GM19023 (cell line): Measurements from ENCODE around the gene CDH1.

Experiments used
- ATAC-seq: cut with Tn5 transposase; IDR thresholded peaks from one replicate; pipeline ENCODE4 v1.9.1; 2021; ENCODE audit warnings: mild to moderate bottlenecking, moderate library complexity; ENCODE audit not compliant: unreplicated experiment

CDH1 gene

DNA sequence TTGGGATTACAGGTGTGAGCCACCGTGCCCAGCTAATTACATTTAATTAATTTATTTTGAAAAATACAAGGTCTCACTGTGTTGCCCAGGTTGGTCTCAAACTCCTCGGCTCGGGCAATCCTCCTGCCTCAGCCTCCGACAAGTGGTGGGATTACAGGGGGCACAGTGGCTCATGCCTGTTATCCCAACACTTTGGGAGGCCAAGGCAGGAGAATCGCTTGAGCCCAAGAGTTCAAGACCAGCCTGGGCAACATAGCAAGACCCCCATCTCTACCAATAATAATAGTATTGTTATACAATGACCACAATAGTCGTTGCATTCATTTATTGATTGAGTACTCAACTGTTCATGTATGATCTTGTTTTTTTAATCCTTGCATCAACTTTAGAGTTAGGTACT is 22.0 kb downstream of the CDH1 start:
- ATAC-seq: no peak

DNA sequence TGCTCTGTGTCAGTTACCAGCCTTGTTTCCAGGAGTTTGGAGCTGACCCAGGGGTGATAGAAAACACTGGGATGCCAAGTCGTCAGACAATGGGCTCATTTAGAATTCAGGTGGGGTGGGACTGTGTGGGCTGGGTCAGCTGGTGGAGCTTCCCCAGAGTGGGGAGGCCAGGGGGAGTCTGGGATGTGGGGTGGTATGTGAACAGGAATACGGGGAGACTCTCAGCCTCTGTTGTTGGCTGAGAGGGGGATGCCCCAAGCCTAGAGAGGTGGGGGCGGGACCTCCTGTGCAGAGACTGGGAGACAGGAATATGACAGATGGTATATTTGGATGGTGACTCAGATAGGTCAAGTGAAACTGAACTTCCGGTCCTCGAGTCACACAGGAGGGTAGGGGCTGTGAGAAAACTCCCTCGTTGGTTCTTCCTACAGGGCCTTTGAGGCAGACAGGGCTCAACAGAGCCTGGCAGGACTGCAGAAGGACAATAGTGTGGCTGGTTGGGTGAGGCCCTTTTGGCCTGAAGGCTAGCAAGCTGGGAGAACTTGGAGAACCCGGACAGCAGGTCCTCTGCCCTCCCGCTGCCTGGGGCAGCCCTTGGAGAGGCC is 23.7 kb downstream of the CDH1 start:
- peak; percentile 49 for ATAC-seq

DNA sequence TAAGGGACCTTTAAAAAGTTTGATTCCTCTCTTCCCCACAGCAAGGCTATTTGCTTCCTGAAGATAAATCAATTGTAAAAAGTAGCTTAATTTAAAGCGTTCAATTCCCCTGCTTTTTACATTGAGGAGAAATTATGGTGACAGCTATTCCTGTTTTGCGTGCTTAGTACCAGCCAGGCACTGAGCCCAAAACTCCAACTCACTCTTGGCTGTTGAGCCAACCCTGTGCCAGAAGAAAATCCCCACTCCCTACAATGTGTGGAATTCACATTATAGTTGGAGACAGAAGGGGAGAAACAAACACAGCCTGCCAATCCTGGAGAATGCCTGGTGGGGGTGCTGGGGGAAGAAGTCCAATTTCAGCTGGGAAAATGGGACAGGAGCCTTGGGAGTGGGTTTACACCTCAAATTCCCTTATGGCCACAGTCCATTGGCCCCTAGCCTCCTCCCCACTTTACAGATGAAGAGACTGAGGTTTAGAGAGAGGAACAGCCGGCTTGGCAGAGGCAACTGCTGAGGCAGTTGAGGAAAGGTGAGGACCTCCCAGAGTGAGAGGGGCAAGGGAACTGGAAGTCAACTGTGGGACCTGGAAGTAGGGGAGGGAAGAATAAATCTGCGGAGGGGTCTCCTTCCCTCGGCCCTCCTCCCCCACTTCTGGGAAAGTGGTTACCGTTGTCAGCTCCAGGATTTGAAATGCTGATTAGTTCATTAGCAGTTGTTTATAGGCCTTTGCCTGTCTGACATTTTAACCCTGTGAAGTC is 26.1 kb downstream of the CDH1 start:
- ATAC-seq: no peak

DNA sequence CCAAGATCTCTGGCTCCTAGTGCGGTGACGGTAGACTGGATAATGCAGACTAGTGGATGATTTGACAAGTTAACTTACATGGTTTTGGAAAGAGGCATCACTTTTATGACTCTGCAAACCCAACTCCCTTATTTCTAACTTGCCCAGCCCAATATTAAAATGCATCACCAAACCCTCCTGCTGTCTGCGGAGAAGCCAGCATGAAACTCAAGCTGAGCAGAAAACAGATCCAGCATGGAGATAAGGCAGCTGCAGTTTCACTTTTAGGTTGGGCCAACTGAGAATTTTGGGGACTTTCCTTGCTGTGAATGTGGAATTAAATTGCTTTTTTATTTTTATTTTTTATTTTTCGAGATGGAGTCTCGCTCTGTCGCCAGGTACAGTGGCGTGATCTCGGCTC is 27.8 kb downstream of the CDH1 start:
- no peak for ATAC-seq

DNA sequence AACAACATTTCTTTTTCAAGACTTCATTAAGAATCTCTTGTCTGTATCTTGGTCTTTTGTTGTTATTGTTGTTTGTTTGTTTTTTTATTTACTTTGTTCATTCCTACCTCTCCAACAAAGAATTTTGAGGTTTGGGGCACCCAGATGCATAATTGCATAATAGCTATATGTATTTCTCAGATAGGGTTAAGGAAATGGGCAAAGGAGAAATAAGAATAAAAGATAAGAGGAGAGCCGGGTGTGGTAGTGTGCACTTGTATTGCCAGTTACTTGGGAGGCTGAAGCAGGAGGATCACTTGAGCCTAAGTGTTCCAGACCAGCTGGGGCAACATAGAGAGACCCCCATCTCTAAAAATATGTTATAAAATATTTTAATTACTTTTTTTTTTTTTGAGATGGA is 30.5 kb downstream of the CDH1 start:
- no peak for ATAC-seq

DNA sequence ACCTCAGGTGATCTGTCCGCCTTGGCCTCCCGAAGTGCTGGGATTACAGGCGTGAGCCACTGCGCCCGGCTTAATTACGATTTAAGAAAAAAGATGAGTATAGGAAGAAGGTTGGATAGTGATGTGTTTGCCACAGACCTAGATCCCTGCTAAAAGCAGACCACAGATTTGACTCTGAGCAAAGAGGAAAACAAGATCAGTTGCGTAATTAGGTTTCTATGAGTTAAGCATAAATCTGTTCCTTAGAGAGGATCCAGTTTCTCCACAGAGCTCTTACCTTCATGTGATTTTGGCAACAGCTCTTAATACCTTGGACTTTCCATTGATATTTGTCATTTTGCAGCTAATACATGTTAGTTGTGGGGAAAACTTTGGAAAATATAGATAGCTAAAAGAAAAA is 31.1 kb downstream of the CDH1 start:
- no peak for ATAC-seq

DNA sequence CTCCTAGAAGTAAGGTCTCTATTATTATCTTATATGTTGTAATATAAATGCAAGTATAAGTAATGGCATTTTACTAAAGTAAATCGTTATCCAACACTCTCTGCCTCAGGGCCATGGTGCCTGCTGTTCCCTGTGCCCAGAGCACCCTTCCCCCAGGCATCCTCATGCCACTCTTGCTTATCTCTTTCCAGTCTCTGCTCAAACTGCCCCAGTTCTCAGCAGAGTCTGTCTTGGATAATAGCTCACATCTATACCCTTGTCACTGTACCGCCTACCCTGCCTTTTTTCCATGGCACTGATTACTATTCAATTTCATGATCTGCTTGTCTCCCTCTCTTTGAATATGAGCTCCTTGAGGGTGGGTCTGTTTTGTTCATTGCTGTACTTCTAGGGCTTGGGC is 31.7 kb downstream of the CDH1 start:
- no peak for ATAC-seq

DNA sequence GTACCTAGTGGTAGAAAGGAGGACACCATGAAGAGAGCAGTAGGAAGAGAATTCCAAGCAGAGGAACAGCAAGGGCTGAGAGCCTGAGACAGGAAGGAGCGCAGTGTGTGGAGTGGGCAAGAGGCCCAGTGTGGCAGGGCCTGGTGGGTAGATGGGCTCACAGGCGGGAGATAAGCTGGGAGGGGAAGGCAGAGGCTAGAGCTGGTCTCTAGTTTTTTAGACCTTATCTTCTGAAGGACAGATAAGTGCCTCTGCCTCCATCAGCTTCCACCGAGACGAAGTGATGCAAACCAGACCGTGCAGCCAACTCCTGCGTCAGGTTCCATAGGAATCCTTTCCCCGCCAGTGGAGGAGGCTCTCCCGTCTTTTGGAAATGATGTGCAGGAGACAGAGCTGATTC is 33.6 kb downstream of the CDH1 start:
- ATAC-seq: no peak

DNA sequence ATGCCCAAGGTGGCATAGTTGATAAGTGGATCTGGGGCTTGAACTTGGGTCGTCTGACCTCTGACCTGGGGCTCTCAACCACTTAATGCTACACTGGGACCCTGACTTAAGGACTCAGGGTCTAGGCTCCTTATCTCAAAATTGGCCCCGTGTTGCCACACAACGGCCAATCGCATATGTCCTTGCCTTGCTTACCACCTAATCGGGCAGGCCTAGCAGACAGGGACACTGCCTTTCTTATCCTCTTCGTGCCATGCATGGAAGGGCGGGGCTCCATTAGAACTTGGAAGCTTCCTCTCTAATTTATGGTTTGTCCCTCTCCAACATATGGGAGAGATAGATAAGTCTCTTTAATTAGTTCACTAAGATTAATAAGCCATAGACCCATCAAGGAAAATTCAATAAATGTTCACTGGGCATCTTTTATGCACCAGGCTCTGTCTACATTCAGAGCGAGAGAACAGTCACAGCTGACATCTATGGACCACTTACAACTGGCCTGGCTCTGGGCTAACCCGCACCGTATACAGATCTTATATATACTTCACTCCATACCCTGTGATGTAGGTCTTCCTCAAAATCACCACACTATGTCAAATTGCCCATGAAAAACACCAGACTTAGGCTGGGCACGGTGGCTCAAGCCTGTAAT is 35.1 kb downstream of the CDH1 start:
- ATAC-seq: no peak

DNA sequence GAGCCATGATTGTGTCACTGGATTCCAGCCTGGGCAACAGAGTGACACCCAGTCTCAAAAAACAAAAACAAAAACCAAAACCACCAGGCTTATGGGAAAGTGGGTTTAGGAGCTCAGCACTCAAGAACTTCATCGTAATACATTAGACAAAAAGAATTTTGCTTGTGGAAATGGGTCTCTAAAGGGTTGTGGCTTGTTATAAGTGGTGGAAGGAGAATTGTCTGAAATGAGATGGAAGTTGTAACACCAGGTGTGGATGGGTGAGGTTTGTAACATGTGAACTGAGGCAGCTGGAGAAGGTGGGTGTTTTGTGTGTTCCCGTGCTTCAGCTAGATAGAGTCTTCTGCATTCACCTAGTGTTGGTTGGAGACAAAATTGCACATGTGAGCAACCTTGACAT is 35.8 kb downstream of the CDH1 start:
- no peak for ATAC-seq

DNA sequence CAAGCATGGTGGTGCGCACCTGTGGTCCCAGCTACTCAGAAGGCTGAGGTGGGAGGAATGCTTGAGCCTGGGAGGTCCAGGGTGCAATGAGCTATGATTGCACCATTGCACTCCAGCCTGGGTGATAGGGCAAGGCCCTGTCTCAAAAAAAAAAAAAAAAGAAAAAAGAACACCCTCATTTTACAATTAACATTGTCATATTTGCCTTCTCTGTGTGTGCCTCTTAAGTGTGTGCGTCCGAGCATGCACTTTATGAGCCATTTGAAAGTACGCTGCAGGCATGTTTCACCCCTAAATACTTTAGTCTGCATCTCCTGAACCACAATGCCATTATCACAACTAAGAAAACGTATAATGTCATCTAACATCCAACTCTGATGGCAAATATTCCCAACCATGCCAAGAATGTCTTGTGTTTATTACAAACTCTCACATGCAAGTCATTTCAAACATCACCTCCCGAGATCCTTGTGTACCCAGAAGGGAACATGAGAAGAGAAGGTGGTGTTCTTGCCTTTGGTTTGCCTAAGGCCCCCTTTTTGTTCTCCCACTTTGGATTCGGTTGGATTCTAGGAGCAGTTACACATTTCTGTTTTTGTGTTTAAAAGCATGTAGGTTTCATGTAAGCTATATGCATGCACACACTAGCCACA is 38.0 kb downstream of the CDH1 start:
- no peak for ATAC-seq

DNA sequence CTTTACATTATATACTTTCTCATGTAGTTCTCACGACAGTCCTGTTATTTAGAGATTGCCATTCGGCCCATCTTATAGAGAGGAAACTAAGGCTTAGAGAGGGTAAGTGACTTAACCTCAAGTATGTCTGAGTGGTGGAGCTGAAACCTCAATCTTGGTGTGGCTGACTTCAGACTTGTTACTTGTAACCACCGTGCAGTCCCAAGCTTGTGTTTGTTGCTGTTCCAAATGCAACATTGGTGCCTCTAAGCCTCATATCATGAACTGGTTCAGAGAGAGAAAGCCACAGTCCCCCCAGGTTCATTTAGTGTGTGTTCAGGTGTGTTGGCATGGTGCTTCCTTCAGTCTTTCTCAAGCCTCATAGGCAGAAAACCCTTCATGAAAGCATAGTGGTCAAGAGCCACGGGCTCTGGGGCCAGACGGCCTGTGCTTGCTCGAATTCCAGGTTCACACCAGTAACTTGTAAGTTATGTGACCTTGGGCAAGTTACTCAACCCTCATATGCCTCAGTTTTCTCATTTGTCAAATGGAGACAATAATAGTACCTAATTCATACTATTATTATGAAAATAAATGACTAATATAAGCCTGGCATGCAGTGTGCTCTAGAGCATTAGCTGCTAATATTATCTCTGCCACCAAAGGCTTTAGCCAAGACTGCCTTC is 39.9 kb downstream of the CDH1 start:
- ATAC-seq: no peak

DNA sequence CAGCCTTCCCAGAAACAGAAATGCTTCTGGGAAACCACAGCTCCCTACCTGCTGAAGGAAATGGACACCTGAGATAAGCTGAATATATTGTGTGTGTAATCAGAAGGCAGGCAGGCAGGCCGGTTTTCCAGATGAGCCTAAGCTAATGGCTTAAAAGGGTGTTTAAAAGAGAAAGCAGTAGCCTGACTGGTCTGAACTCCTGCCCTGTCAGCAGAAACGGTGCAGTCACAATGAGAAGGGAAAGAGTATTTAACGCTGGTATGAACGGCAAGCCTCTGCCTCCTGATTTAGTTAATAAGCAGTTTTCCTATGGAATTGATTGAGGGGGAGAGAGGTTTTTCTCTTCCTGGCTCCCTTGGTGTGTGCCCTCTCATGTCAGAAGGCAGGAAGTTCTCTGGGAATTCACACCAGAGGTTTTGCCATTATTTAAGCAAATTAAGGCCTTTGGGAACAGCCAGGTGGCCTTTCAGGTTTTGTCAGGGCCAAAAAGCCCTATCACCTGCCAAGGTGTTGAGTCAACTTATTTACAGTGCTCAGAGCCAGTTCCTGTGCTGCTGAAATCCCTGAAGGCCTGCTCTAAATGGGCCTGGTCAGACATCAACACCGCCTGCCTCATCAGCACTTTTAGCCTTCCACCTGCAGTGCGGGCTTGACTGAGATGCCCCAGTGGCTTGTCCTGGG is 41.6 kb downstream of the CDH1 start:
- no peak for ATAC-seq

DNA sequence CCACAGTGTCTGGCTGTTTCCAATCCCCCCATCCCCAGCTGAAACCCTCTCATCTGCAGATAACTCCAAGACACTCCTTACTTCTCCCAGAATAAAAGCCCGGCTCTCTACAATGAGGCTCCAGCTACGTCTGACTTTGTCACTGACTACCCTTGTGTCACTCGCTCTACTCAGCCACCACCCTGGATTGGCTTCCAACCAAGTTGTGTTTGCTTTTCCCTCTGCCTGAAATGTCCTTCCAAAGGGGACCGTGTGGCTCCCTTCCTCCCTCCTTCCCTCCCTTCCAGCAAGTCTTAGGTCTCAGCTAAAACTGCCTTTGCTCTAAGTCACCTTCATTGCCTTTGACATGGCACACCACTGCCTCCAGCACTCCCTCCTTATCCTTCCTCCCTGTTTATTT is 42.8 kb downstream of the CDH1 start:
- no peak for ATAC-seq

DNA sequence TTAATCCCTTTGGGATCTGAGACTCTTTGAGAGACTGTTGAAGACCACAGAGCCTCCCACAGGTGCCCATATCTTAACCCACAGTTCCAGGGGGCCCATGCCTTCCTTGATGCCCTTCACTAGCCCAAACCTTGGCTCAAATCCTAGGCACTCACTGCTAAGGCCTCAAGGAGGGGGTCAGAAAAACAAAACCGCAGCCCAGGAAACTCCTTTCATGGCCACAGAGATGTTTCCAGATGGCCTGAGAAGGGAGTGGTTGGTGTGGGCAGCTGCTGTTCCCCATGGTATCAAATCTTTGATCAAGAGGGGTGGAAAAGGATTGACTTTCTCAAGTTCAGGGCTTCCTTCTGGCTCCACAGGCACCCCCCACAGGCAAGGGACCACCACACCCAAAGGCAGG is 44.7 kb downstream of the CDH1 start:
- no peak for ATAC-seq

DNA sequence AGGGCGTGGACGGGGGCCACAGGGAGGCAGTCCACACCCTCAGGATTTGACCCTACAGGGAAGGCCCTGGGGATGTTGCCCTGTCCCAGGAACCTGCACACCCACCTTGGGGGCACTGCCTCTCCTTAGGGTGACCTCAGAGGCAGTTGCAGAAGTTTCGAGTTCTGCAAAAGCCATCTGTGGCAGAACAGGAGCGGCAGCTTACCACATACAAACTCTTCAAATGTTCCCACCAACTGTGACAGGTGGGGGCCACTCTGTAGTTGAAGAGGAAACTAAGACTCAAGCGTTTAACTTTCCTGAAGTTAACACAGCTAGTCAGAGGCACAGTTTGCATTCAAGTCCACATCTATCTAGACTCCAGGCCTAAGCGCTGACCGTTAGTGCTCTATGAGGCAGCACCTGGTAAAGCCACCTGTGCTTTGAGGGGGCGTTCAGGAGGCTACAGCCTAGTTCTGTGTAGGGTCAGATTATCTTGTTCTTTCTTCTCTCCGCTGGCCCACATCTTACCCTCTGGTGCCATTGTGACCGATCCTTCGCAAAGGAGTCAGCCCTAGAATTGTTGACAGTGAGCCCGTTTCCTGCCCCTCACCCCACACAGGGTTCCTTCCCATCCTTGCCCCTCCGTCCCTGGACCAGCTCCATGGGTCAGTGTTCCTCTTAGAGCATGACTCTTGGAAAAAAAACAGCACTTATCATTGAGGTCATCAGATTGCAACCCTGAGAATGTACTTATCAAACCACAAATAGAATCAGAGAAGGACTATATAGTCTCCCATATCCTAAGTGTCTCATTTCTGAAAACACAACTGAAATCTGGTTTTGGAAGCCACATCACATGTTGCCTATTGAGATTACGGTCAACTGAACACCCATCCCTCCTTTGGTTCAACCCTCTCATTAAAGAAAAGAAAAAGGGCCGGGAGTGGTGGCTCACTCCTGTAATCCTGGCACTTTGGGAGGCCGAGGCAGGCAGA is 45.4 kb downstream of the CDH1 start:
- peak; percentile 63 for ATAC-seq

DNA sequence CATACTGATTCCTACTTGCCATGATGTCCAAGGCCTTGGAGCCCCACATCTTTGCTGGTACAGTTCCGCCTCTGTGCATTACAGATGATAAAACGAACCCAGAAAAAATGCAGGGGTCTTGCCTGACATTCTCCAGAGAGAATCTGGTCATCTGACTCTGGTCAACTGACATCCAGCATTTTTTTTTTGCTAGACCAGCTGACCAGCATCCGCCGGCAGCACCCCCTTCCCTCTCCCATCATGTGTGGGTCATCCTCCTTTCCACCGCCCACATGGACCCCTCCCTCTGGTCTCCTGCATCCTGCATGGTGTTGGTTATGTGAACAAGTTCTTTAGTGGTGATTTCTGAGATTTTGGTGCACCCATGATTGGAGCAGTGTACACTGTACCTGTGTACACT is 47.1 kb downstream of the CDH1 start:
- no peak for ATAC-seq

DNA sequence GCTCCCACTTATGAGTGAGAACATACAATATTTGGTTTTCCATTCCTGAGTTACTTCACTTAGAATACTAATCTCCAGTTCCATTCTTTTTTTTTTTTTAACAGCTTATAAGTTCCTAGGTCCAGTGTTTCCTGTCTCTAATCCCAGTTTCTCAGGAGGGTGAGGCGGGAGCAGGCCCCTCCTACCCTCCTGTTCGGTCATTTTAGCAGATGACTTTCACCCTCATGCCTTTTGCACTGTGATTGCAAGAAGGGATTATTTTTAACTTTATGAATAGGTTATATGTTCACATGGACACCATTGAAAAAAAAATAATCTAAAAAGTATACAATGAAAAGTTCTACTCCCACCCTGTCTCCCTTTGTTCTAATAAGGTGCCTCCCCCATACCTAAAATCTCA is 47.6 kb downstream of the CDH1 start:
- ATAC-seq: no peak

DNA sequence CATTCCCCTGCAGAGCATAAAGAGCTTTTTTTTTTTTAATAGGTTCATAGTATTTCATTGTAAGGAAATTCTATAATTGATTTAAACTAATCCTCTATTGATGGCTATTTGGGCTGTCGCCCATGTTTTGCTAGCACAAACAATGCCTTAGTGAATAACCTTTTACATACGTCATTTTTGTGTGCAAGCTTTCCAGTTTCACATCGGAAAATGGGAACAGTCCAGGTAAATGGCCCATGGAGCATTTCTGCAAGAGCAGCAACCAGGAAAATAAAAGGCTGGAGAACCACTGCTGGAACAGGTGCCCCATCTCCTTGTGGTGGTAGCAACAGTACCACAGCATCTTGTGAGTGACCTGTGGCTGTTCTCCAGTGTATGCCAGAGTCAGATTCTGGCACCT is 48.6 kb downstream of the CDH1 start:
- ATAC-seq: no peak
